A549 (cell line): ENCODE results near the gene EIF4EBP3. TPM values are rescaled to one million over a fixed set of nuclear protein-coding genes. Genes with fewer than 3 reads are reported as not detected.

Source experiments
- ATAC-seq, 2 experiments: fragments of 200-7000 bp in 1 of 2; fragments of >200 bp in 1 of 2; cut with Nextera tagmentation in 1 of 2; cut with Tn5 transposase in 1 of 2; 3 replicates each; pipeline versions ENCODE4 v1.8.0 to v1.9.1; 2018 to 2020; ENCODE audit warnings: mild to moderate bottlenecking in 1 of 2, moderate library complexity in 1 of 2
- CTCF ChIA-PET: fragments of 300-600 bp; sonication (Branson Sonifier 250); formaldehyde crosslinking; extraction: SDS; loops from one replicate; lab custom pipeline; 2021; ENCODE audit warnings: antibody characterized with exemption, inconsistent platforms; lab: Yijun Ruan, JAX
- POLR2A ChIA-PET: fragments of 350-600 bp; formaldehyde crosslinking; extraction: SDS; loops from one replicate; lab custom pipeline; 2021; ENCODE audit warnings: antibody characterized with exemption, inconsistent platforms; lab: Yijun Ruan, JAX
- DNase-seq, 2 experiments: peaks; one replicate each; pipeline versions ENCODE4 v3.0.0 to v3.0.0-alpha.2; 2011 to 2016; ENCODE audit warnings: low read depth in 1 of 2, low spot score in 1 of 2
- FAIRE-seq: peaks from 2 replicates; lab custom pipeline; 2011; peaks lifted over from hg19 to GRCh38; lab: Jason Lieb, UNC
- H3K27ac ChIP-seq, 2 experiments: fragments of >200 bp; sonication (Bioruptor Twin); formaldehyde crosslinking; 3 replicates each; pipeline ENCODE4 v1.5.1; 2016 to 2017
- H3K4me1 ChIP-seq: fragments of >200 bp; sonication (Bioruptor Twin); formaldehyde crosslinking; 3 replicates; pipeline ENCODE4 v1.6.1; 2016
- H3K4me2 ChIP-seq: fragments of >200 bp; sonication (Bioruptor Twin); formaldehyde crosslinking; 3 replicates; pipeline ENCODE4 v1.6.1; 2016
- H3K4me3 ChIP-seq: fragments of >200 bp; sonication (Bioruptor Twin); formaldehyde crosslinking; 3 replicates; pipeline ENCODE4 v1.5.1; 2016
- H3K9me3 ChIP-seq: fragments of >200 bp; sonication (Bioruptor Twin); formaldehyde crosslinking; 3 replicates; pipeline ENCODE4 v1.6.1; 2016
- CBX8 ChIP-seq: fragments of 200-600 bp; sonication (generic); IDR thresholded peaks from 2 replicates; pipeline ENCODE4 v1.6.1; 2016
- CHD2 ChIP-seq: fragments of 150-350 bp; IDR thresholded peaks from 2 replicates; pipeline ENCODE4 v1.6.1; 2014; ENCODE audit warnings: low read length; ENCODE audit not compliant: partially characterized antibody
- E2F6 ChIP-seq: IDR thresholded peaks from 2 replicates; pipeline ENCODE4 v1.6.1; 2012; ENCODE audit warnings: low read depth, borderline replicate concordance
- EHF ChIP-seq: fragments of 250-450 bp; sonication (Bioruptor Pico); IDR thresholded peaks from 2 replicates; pipeline ENCODE4 v1.5.0; 2020; ENCODE audit warnings: mild to moderate bottlenecking
- ELK1 ChIP-seq: fragments of 150-350 bp; IDR thresholded peaks from 2 replicates; pipeline ENCODE4 v1.6.1; 2014; ENCODE audit warnings: low read depth, mild to moderate bottlenecking, low read length
- FOSL2 ChIP-seq, 2 experiments: fragments of 450-650 bp in 1 of 2; fragments of >200 bp in 1 of 2; sonication (Bioruptor Twin) in 1 of 2; formaldehyde crosslinking; IDR thresholded peaks; 2 replicates each; pipeline versions ENCODE4 v1.5.0 to v1.6.1; 2016 to 2020; ENCODE audit warnings: mild to moderate bottlenecking in 1 of 2, moderate library complexity in 1 of 2
- HDAC2 ChIP-seq: fragments of 200-600 bp; sonication (generic); IDR thresholded peaks from 2 replicates; pipeline ENCODE4 v1.6.1; 2016
- HOXB5 ChIP-seq: fragments of 250-450 bp; sonication (Bioruptor Pico); IDR thresholded peaks from 2 replicates; pipeline ENCODE4 v1.5.0; 2020; ENCODE audit warnings: mild to moderate bottlenecking, moderate library complexity
- JUN ChIP-seq, 2 experiments: fragments of >200 bp; sonication (Bioruptor Twin); formaldehyde crosslinking; IDR thresholded peaks; 2 replicates in 1 of 2; 3 replicates in 1 of 2; pipeline ENCODE4 v1.6.1; 2016 to 2017
- KDM1A ChIP-seq: fragments of 200-600 bp; sonication (generic); IDR thresholded peaks from 2 replicates; pipeline ENCODE4 v1.6.1; 2016; ENCODE audit warnings: low read depth, mild to moderate bottlenecking
- KDM5A ChIP-seq: fragments of 200-600 bp; sonication (generic); IDR thresholded peaks from 2 replicates; pipeline ENCODE4 v1.6.1; 2016; ENCODE audit warnings: antibody characterized with exemption, mild to moderate bottlenecking
- MYC ChIP-seq: IDR thresholded peaks from 2 replicates; pipeline ENCODE4 v1.6.1; 2012; ENCODE audit warnings: mild to moderate bottlenecking, inconsistent platforms, low read length, improper control_type of control experiment, borderline replicate concordance
- NPAS2 ChIP-seq: fragments of 250-450 bp; sonication (Bioruptor Pico); IDR thresholded peaks from 2 replicates; pipeline ENCODE4 v1.8.0; 2022; ENCODE audit warnings: mild to moderate bottlenecking, moderate library complexity, borderline replicate concordance
- PHF8 ChIP-seq: fragments of 200-600 bp; sonication (generic); IDR thresholded peaks from 2 replicates; pipeline ENCODE4 v1.6.1; 2016; ENCODE audit warnings: low read depth, mild to moderate bottlenecking, antibody characterized with exemption, moderate library complexity, borderline replicate concordance
- POLR2A ChIP-seq: IDR thresholded peaks from 2 replicates; pipeline ENCODE4 v1.6.1; 2012; ENCODE audit warnings: mild to moderate bottlenecking, low read length
- RAD21 ChIP-seq, 2 experiments: fragments of >200 bp in 1 of 2; sonication (Bioruptor Twin) in 1 of 2; formaldehyde crosslinking in 1 of 2; IDR thresholded peaks in 1 of 2; conservative IDR thresholded peaks in 1 of 2; 2 replicates in 1 of 2; 3 replicates in 1 of 2; pipeline ENCODE4 v1.6.1; 2012 to 2018; ENCODE audit warnings: inconsistent platforms in 1 of 2
- RARB ChIP-seq: fragments of 250-450 bp; sonication (Bioruptor Pico); IDR thresholded peaks from 2 replicates; pipeline ENCODE4 v1.8.0; 2021; ENCODE audit warnings: mild to moderate bottlenecking, moderate library complexity
- RFX5 ChIP-seq: fragments of 450-650 bp; IDR thresholded peaks from 2 replicates; pipeline ENCODE4 v1.7.1; 2014; ENCODE audit warnings: antibody characterized with exemption, mild to moderate bottlenecking, moderate library complexity
- SMC3 ChIP-seq: fragments of >200 bp; sonication (Bioruptor Twin); formaldehyde crosslinking; IDR thresholded peaks from 3 replicates; pipeline ENCODE4 v1.6.1; 2018; ENCODE audit warnings: inconsistent platforms
- TFCP2L1 ChIP-seq: fragments of 250-450 bp; sonication (Bioruptor Pico); IDR thresholded peaks from 2 replicates; pipeline ENCODE4 v1.5.0; 2021; ENCODE audit warnings: mild to moderate bottlenecking
- ZSCAN20 ChIP-seq: fragments of 250-450 bp; sonication (Bioruptor Pico); IDR thresholded peaks from 2 replicates; pipeline ENCODE4 v1.8.0; 2022; ENCODE audit warnings: mild to moderate bottlenecking, moderate library complexity
- WGBS: methylation state at CpG from one replicate; pipeline ENCODE4 v1.1.6; 2017; ENCODE audit errors: missing lambda C conversion rate; 5-methylcytosine and 5-hydroxymethylcytosine counted together
- polyA plus RNA-seq, 4 experiments: library from polyadenylated mRNA; depleted of rRNA in 3 of 4; stranded (reverse); fragments of >200 nt; fragmentation: RNase III in 1 of 4; extraction: RNeasy Plus Mini Kit Qiagen cat#74134 plus additional on column Dnase treatment in 1 of 4; gene quantifications; 2 replicates in 3 of 4; 3 replicates in 1 of 4; pipeline ENCODE4 v1.2.3, GENCODE V29; 2011 to 2017
- TF ChIP-seq, protein P1 (sequence below): IDR thresholded peaks from 2 replicates; pipeline ENCODE4 v1.6.1; 2012
- TF ChIP-seq, protein P2 (sequence below): fragments of >200 bp; sonication (Bioruptor Twin); formaldehyde crosslinking; IDR thresholded peaks from 3 replicates; pipeline ENCODE4 v1.6.1; 2016
- TF ChIP-seq, protein P3 (sequence below): fragments of 250-450 bp; sonication (Bioruptor Pico); IDR thresholded peaks from 2 replicates; pipeline ENCODE4 v1.5.0; 2021; ENCODE audit warnings: mild to moderate bottlenecking, moderate library complexity, borderline replicate concordance
- TF ChIP-seq, protein P4 (sequence below): fragments of 450-650 bp; IDR thresholded peaks from 2 replicates; pipeline ENCODE4 v1.6.1; 2014; ENCODE audit warnings: antibody characterized with exemption
- TF ChIP-seq, protein P5 (sequence below): IDR thresholded peaks from 2 replicates; pipeline ENCODE4 v1.6.1; 2012

EIF4EBP3 gene
- polyA plus RNA-seq, 2 of the 4 experiments (the other 2 are of a cell fraction), result 0.96 to 2.0 TPM

DNA sequence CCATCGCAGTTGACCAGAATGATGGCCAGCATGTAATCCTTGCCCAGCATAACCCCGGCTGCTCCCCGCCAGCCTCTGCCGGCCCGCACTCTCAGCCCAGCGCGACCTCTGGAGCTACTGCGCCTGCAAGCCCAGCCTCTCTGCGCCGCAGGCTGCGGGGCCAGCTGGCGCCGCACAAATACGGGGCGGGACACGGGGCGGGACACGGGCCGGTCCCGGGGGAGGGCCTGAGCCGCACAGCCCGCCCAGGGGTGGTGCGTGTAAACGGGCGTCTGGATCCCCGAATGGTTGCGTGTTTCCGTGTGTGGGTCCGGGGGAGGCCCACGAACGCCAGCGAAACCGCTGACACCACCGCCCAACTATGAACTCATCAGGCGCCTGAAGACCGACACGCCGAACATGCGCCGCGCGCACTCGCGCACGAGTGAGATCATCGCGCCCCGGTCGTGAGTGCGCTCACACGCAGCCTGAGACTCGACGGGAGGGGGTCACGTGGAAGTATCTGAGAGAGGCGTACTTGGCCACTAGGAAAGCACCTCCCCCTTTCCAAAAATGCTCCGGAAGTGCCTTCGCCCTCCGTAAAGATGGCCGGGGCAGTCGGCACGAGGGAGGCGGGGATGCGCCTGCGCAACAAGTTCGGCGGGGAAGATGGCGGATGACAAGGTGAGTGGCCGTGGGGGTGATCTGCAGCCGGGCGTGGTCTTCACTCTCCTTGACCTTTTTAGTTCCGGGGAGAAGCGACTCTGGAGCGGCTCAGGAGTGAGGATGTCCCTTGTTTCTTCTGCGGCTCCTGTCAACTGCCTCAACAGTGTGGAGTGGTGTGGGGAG is 16.9 kb downstream of the EIF4EBP3 start, which contains the start of the genes APBB3 and SLC35A4:
APBB3 (minus strand) TSS at position 403 of the 828 bp plus-strand sequence; CDS start at position 50, 353 bp downstream.
SLC35A4 (plus strand) TSS at position 633 of the 828 bp plus-strand sequence. CDS start 2,342 bp downstream, outside the sequence.
- Histone ChIP-seq H3K4me1 (peaks cover 18% of the 10 kb centered on the region), H3K27ac (peak within 1 kb of the TSS; percentile 88), H3K4me3 (peak within 1 kb of the TSS; percentile 84), H3K9me3 (no peaks in the 10 kb centered on the region), H3K4me2 (peak within 1 kb of the TSS; percentile 99)
- under 1% methylated on average over 31 of the region's 74 CpGs for WGBS
- peak; percentile 63 for FAIRE-seq
- peak; percentile 88 for TF ChIP-seq ELK1
- TF ChIP-seq MYC, result peak; percentile 62; the same call in 1 of the 2 replicates
- TF ChIP-seq FOSL2 (IDR thresholded peaks at IDR 0.05), result no peak
- peak; percentile 36 for TF ChIP-seq FOSL2 (CRISPR knock-in tag; IDR thresholded peaks at IDR 0.05)
- TF ChIP-seq RARB (CRISPR knock-in tag), result no peak
- no peak for TF ChIP-seq RFX5
- peak; percentile 69 to 97; a peak in 4 of 5 replicates for TF ChIP-seq JUN (IDR thresholded peaks at IDR 0.05)
- TF ChIP-seq, protein P1, sequence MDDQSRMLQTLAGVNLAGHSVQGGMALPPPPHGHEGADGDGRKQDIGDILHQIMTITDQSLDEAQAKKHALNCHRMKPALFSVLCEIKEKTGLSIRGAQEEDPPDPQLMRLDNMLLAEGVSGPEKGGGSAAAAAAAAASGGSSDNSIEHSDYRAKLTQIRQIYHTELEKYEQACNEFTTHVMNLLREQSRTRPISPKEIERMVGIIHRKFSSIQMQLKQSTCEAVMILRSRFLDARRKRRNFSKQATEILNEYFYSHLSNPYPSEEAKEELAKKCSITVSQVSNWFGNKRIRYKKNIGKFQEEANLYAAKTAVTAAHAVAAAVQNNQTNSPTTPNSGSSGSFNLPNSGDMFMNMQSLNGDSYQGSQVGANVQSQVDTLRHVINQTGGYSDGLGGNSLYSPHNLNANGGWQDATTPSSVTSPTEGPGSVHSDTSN, result peak; percentile 47
- TF ChIP-seq HOXB5 (CRISPR knock-in tag), result 0 out of 2 replicates have a peak, but pooled peaks have one; percentile 40
- no peak for TF ChIP-seq CBX8
- no peak for TF ChIP-seq TFCP2L1 (CRISPR knock-in tag)
- 0 out of 2 replicates have a peak, but pooled peaks have one; percentile 55 for TF ChIP-seq EHF
- peak; percentile 72; the same call in 1 of the 2 replicates for TF ChIP-seq KDM5A
- no peak for TF ChIP-seq CHD2
- no peak for TF ChIP-seq HDAC2
- no peak for TF ChIP-seq KDM1A
- TF ChIP-seq, protein P2, sequence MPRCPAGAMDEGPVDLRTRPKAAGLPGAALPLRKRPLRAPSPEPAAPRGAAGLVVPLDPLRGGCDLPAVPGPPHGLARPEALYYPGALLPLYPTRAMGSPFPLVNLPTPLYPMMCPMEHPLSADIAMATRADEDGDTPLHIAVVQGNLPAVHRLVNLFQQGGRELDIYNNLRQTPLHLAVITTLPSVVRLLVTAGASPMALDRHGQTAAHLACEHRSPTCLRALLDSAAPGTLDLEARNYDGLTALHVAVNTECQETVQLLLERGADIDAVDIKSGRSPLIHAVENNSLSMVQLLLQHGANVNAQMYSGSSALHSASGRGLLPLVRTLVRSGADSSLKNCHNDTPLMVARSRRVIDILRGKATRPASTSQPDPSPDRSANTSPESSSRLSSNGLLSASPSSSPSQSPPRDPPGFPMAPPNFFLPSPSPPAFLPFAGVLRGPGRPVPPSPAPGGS, result peak; percentile 87; the same call in 1 of the 3 replicates
- peak; percentile 72; the same call in 1 of the 2 replicates for TF ChIP-seq NPAS2 (CRISPR knock-in tag)
- peak; percentile 92 for TF ChIP-seq E2F6
- TF ChIP-seq ZSCAN20 (CRISPR knock-in tag), result no peak
- TF ChIP-seq, protein P3, sequence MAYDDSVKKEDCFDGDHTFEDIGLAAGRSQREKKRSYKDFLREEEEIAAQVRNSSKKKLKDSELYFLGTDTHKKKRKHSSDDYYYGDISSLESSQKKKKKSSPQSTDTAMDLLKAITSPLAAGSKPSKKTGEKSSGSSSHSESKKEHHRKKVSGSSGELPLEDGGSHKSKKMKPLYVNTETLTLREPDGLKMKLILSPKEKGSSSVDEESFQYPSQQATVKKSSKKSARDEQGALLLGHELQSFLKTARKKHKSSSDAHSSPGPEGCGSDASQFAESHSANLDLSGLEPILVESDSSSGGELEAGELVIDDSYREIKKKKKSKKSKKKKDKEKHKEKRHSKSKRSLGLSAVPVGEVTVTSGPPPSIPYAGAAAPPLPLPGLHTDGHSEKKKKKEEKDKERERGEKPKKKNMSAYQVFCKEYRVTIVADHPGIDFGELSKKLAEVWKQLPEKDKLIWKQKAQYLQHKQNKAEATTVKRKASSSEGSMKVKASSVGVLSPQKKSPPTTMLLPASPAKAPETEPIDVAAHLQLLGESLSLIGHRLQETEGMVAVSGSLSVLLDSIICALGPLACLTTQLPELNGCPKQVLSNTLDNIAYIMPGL, result peak; percentile 50; the same call in 1 of the 2 replicates
- TF ChIP-seq, protein P4, sequence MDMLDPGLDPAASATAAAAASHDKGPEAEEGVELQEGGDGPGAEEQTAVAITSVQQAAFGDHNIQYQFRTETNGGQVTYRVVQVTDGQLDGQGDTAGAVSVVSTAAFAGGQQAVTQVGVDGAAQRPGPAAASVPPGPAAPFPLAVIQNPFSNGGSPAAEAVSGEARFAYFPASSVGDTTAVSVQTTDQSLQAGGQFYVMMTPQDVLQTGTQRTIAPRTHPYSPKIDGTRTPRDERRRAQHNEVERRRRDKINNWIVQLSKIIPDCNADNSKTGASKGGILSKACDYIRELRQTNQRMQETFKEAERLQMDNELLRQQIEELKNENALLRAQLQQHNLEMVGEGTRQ, result peak; percentile 90
- peak; percentile 89; the same call in 1 of the 2 replicates for TF ChIP-seq PHF8
- TF ChIP-seq, protein P5, sequence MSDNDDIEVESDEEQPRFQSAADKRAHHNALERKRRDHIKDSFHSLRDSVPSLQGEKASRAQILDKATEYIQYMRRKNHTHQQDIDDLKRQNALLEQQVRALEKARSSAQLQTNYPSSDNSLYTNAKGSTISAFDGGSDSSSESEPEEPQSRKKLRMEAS, result peak; percentile 98
- peak; percentile 10; the same call in 1 of the 3 replicates for TF ChIP-seq SMC3
- TF ChIP-seq POLR2A, result peak; percentile 75
- peak in 1 of 2 experiments; percentile 10; a peak in 2 of 5 replicates for TF ChIP-seq RAD21 (conservative IDR thresholded peaks at IDR 0.05 in 1 of 2, IDR thresholded peaks at IDR 0.05 in 1 of 2)
- ChIA-PET CTCF (interaction anchor here (3.0 kb wide), 1 partner anchor 13 kb away, joined by 11 read pairs; no protein-coding TSS in a partner anchor), POLR2A (interaction anchor here (0.7 to 3.4 kb wide), 7 partner anchors 10 to 83 kb away, joined by 3 to 16 read pairs (median 3); partner anchors contain the start of genes EIF4EBP3, IK, NDUFA2 and TMCO6)
- ATAC-seq, result peak; percentile 87 to 94
- DNase-seq, result peak; percentile 96 to 98
